OCI-LY3 (cell line): ENCODE results near the gene SMAD6.
"Not testable (repeated sequence)": the region's sequence is repeated elsewhere in the genome, so short reads cannot be mapped to it uniquely, and the experiment has no call there.

Experiments
- H2AFZ ChIP-seq: fragments of 200-600, 300-600 bp; shearing (Covaris generic); 2 replicates; pipeline ENCODE4 v1.6.0; 2014; ENCODE audit warnings: antibody characterized with exemption, low read depth, low read length
- H3K27ac ChIP-seq: fragments of 200-600, 300-600 bp; sonication (generic); 2 replicates; pipeline ENCODE4 v1.5.1; 2014; ENCODE audit warnings: mild to moderate bottlenecking, low read length, moderate library complexity, mixed read lengths
- H3K27me3 ChIP-seq: fragments of 200-600, 300-600 bp; sonication (generic); 2 replicates; pipeline ENCODE4 v1.6.1; 2014; ENCODE audit warnings: low read depth, low read length, mixed read lengths
- H3K36me3 ChIP-seq: fragments of 200-600, 300-600 bp; sonication (generic); replicated peaks from 2 replicates; pipeline ENCODE3; 2014; ENCODE audit warnings: low read depth, low read length, mixed read lengths
- H3K4me1 ChIP-seq: fragments of 300-600, 200-600 bp; sonication (generic); 2 replicates; pipeline ENCODE4 v1.6.1; 2014; ENCODE audit warnings: low read length, mixed read lengths
- H3K4me2 ChIP-seq: fragments of 200-600, 300-600 bp; sonication (generic); 2 replicates; pipeline ENCODE4 v1.6.1; 2014; ENCODE audit warnings: low read length, mixed read lengths
- H3K4me3 ChIP-seq: fragments of 300-600, 200-600 bp; sonication (generic); 2 replicates; pipeline ENCODE4 v1.5.1; 2014; ENCODE audit warnings: antibody characterized with exemption, mild to moderate bottlenecking, low read length, moderate library complexity
- H3K79me2 ChIP-seq: fragments of 300-600, 200-600 bp; shearing (Covaris generic); 2 replicates; pipeline ENCODE4 v1.6.1; 2014; ENCODE audit warnings: mild to moderate bottlenecking, low read length, mixed read lengths
- H3K9ac ChIP-seq: fragments of 300-600, 200-600 bp; shearing (Covaris generic); 2 replicates; pipeline ENCODE4 v1.6.0; 2014; ENCODE audit warnings: mild to moderate bottlenecking, low read length, moderate library complexity
- H3K9me3 ChIP-seq: fragments of 200-600, 300-600 bp; shearing (Covaris generic); 2 replicates; pipeline ENCODE4 v1.6.1; 2014; ENCODE audit warnings: low read length, mixed read lengths; ENCODE audit not compliant: insufficient read depth
- H4K20me1 ChIP-seq: fragments of 200-600, 300-600 bp; sonication (generic); 2 replicates; pipeline ENCODE4 v1.6.1; 2016; ENCODE audit warnings: low read length, mixed read lengths; ENCODE audit not compliant: insufficient read depth
- CTCF ChIP-seq: fragments of 200-600, 300-600 bp; sonication (generic); IDR thresholded peaks from 2 replicates; pipeline ENCODE4 v1.5.1; 2014; ENCODE audit warnings: antibody characterized with exemption, low read length, low read depth
- EZH2phosphoT487 ChIP-seq: fragments of 200-600 bp; shearing (Covaris generic); IDR thresholded peaks from 2 replicates; pipeline ENCODE4 v1.6.1; 2018; ENCODE audit warnings: antibody characterized with exemption, mixed run types, low read depth

The SMAD6 gene

GRCh38 chr15:66685638-66686150 lies 16.3 kb upstream of the SMAD6 start:
- H3K27ac ChIP-seq: no peak overlapping the region
- H3K36me3 ChIP-seq: no peaks in the 10 kb centered on the region
- H4K20me1 ChIP-seq: no peaks in the 10 kb centered on the region
- H3K4me2 ChIP-seq: no peak overlapping the region
- peaks cover 6% of the 10 kb centered on the region; the same call in 1 of the 2 replicates for H3K4me1 ChIP-seq
- H3K27me3 ChIP-seq: no peaks in the 10 kb centered on the region
- H3K79me2 ChIP-seq: no peaks in the 10 kb centered on the region
- no peak overlapping the region for H2AFZ ChIP-seq
- H3K9me3 ChIP-seq: peaks cover 7% of the 10 kb centered on the region; the same call in 1 of the 2 replicates
- peak; percentile 40; the same call in 1 of the 2 replicates for TF ChIP-seq CTCF
- no peak for TF ChIP-seq EZH2phosphoT487
- H3K9ac ChIP-seq: no peak overlapping the region
- H3K4me3 ChIP-seq: no peak overlapping the region

GRCh38 chr15:66690912-66691311 lies 11.1 kb upstream of the SMAD6 start:
- H2AFZ ChIP-seq, H3K4me2 ChIP-seq, H3K4me3 ChIP-seq, H3K9me3 ChIP-seq, H3K4me1 ChIP-seq, H3K9ac ChIP-seq, H3K79me2 ChIP-seq, H4K20me1 ChIP-seq, H3K27ac ChIP-seq, H3K36me3 ChIP-seq, H3K27me3 ChIP-seq: not testable (repeated sequence)

- Histone ChIP-seq H4K20me1 (no peaks in the 10 kb centered on the region), H3K27ac (no peak overlapping the region), H3K4me2 (no peak overlapping the region)
Observed at GRCh38 chr15:66691727-66692126, 10.3 kb upstream of the SMAD6 start.

GRCh38 chr15:66692391-66692790 lies 9.6 kb upstream of the SMAD6 start:
- Histone ChIP-seq H3K9ac (no peak overlapping the region), H3K4me3 (no peak overlapping the region), H3K9me3 (no peaks in the 10 kb centered on the region), H3K4me1 (peaks cover 7% of the 10 kb centered on the region), H3K4me2 (no peak overlapping the region), H2AFZ (no peak overlapping the region), H3K27ac (no peak overlapping the region), H3K27me3 (no peaks in the 10 kb centered on the region), H4K20me1 (no peaks in the 10 kb centered on the region), H3K36me3 (no peaks in the 10 kb centered on the region), H3K79me2 (no peaks in the 10 kb centered on the region)
- TF ChIP-seq CTCF (no peak), EZH2phosphoT487 (no peak)

More at GRCh38 chr15:66691727-66692126, 10.3 kb upstream of the SMAD6 start:
- no peak for TF ChIP-seq EZH2phosphoT487
- no peak for TF ChIP-seq CTCF
- Histone ChIP-seq H3K27me3 (no peaks in the 10 kb centered on the region), H3K79me2 (no peaks in the 10 kb centered on the region), H3K9me3 (no peaks in the 10 kb centered on the region), H3K4me3 (no peak overlapping the region), H3K36me3 (no peaks in the 10 kb centered on the region), H2AFZ (no peak overlapping the region), H3K4me1 (peaks cover 7% of the 10 kb centered on the region), H3K9ac (no peak overlapping the region)
